Spinal cord (tissue), 10 donors: ENCODE data around the gene C9orf40. TPM values are rescaled to one million over a fixed set of nuclear protein-coding genes. Genes with fewer than 3 reads are reported as not detected.

ENCODE experiments used
- DNase-seq, 6 donors: peaks; one replicate each; pipeline versions ENCODE4 v3.0.0 to v3.0.0-alpha.2; 2013 to 2015; ENCODE audit warnings: low spot score in 6 of 6, low read depth in 4 of 6
- H3K27ac ChIP-seq: one replicate; pipeline ENCODE4 v1.5.1; 2013; ENCODE audit warnings: low read depth, low read length, control low read depth
- H3K27me3 ChIP-seq: one replicate; pipeline ENCODE4 v1.6.1; 2013; ENCODE audit warnings: low read length; ENCODE audit not compliant: control insufficient read depth, insufficient read depth
- H3K36me3 ChIP-seq: one replicate; pipeline ENCODE4 v1.6.1; 2013; ENCODE audit warnings: low read length; ENCODE audit not compliant: control insufficient read depth, insufficient read depth
- H3K4me1 ChIP-seq: one replicate; pipeline ENCODE4 v1.6.1; 2013; ENCODE audit warnings: low read length; ENCODE audit not compliant: control insufficient read depth, insufficient read depth
- H3K4me3 ChIP-seq: one replicate; pipeline ENCODE4 v1.5.1; 2013; ENCODE audit warnings: low read depth, low read length, control low read depth
- H3K9me3 ChIP-seq: one replicate; pipeline ENCODE4 v1.6.1; 2013; ENCODE audit warnings: low read length; ENCODE audit not compliant: control insufficient read depth, insufficient read depth
- WGBS: methylation state at CpG from one replicate; pipeline ENCODE4 v1.1.5; 2013; ENCODE audit warnings: missing lambda C conversion rate; ENCODE audit not compliant: insufficient coverage; 5-methylcytosine and 5-hydroxymethylcytosine counted together
- polyA plus RNA-seq, 2 donors: library from polyadenylated mRNA; unstranded; fragments of 120-200 nt; gene quantifications; one replicate each; pipeline ENCODE4 v1.2.1, GENCODE V29; 2013; ENCODE audit not compliant: insufficient read length in 2 of 2
- total RNA-seq, 2 donors: library from RNA; depleted of rRNA in 1 of 2; stranded (reverse); fragments of 120-200 nt in 1 of 2; fragments of >200 nt in 1 of 2; gene quantifications; one replicate each; pipeline versions ENCODE4 v1.2.3 to v1.2.4, GENCODE V29; 2013 to 2014
- donor health status: healthy.

C9orf40 gene
- total and polyA plus RNA-seq, 4 donors, result 4.6 to 19.4 (median 11.6) TPM

- WGBS, result no CpG with 5 or more reads among the region's 2 CpGs
- no peak overlapping the region for H3K4me3 ChIP-seq
These were observed 3.8 kb downstream of the C9orf40 start for GRCh38 chr9:74948937-74949336.

GRCh38 chr9:74946686-74947085, 6.0 kb downstream of the C9orf40 start:
- DNase-seq, result no peak
- peaks cover 6% of the 10 kb centered on the region for H3K4me1 ChIP-seq
- H3K27ac ChIP-seq, result no peak overlapping the region
- no peak overlapping the region for H3K4me3 ChIP-seq
- no peaks in the 10 kb centered on the region for H3K9me3 ChIP-seq
- no peaks in the 10 kb centered on the region for H3K27me3 ChIP-seq
- no peaks in the 10 kb centered on the region for H3K36me3 ChIP-seq

More at GRCh38 chr9:74948937-74949336, 3.8 kb downstream of the C9orf40 start:
- H3K27me3 ChIP-seq, result no peaks in the 10 kb centered on the region
- no peaks in the 10 kb centered on the region for H3K36me3 ChIP-seq
- DNase-seq, result no peak
- peaks cover 10% of the 10 kb centered on the region for H3K4me1 ChIP-seq
- no peak overlapping the region for H3K27ac ChIP-seq
- no peaks in the 10 kb centered on the region for H3K9me3 ChIP-seq

- no peaks in the 10 kb centered on the region for H3K36me3 ChIP-seq
- H3K4me3 ChIP-seq, result no peak overlapping the region
- H3K9me3 ChIP-seq, result no peaks in the 10 kb centered on the region
- no peak for DNase-seq
- no peaks in the 10 kb centered on the region for H3K4me1 ChIP-seq
- no peaks in the 10 kb centered on the region for H3K27me3 ChIP-seq
- no CpG with 5 or more reads among the region's 3 CpGs for WGBS
- no peak overlapping the region for H3K27ac ChIP-seq
These were observed 9.9 kb downstream of the C9orf40 start for GRCh38 chr9:74942801-74943200.

GRCh38 chr9:74940600-74940999, 12.1 kb downstream of the C9orf40 start:
- Histone ChIP-seq H3K4me3 (no peak overlapping the region), H3K4me1 (no peaks in the 10 kb centered on the region), H3K27me3 (no peaks in the 10 kb centered on the region), H3K27ac (no peak overlapping the region), H3K9me3 (no peaks in the 10 kb centered on the region), H3K36me3 (no peaks in the 10 kb centered on the region)
- no peak for DNase-seq
- whole genome bisulfite sequencing, result 85% methylated on average over 2 of the region's 4 CpGs

- Histone ChIP-seq H3K27ac (no peak overlapping the region), H3K4me3 (no peak overlapping the region), H3K36me3 (no peaks in the 10 kb centered on the region), H3K27me3 (no peaks in the 10 kb centered on the region), H3K9me3 (peaks cover 2% of the 10 kb centered on the region), H3K4me1 (no peaks in the 10 kb centered on the region)
- WGBS, result 82% methylated on average over 2 of the region's 8 CpGs
- no peak for DNase-seq
These were observed 17.7 kb downstream of the C9orf40 start for GRCh38 chr9:74935008-74935407.

- H3K4me3 ChIP-seq, result no peak overlapping the region
- no CpG with 5 or more reads among the region's 1 CpG for WGBS
- no peaks in the 10 kb centered on the region for H3K9me3 ChIP-seq
- H3K27ac ChIP-seq, result no peak overlapping the region
- peak in 1 of 6 donors; percentile 1 for DNase-seq
- no peaks in the 10 kb centered on the region for H3K4me1 ChIP-seq
- no peaks in the 10 kb centered on the region for H3K27me3 ChIP-seq
- no peaks in the 10 kb centered on the region for H3K36me3 ChIP-seq
These were observed 31.0 kb downstream of the C9orf40 start for GRCh38 chr9:74921737-74922136.

GRCh38 chr9:74920944-74921626, 31.6 kb downstream of the C9orf40 start:
- no peaks in the 10 kb centered on the region for H3K9me3 ChIP-seq
- no peaks in the 10 kb centered on the region for H3K4me1 ChIP-seq
- H3K36me3 ChIP-seq, result no peaks in the 10 kb centered on the region
- no peaks in the 10 kb centered on the region for H3K27me3 ChIP-seq
- no peak overlapping the region for H3K27ac ChIP-seq
- no peak overlapping the region for H3K4me3 ChIP-seq
- WGBS, result 100% methylated on average over 1 of the region's 3 CpGs
- DNase-seq, result no peak

- Histone ChIP-seq H3K27ac (no peak overlapping the region), H3K27me3 (no peaks in the 10 kb centered on the region)
- 90% methylated on average over 2 of the region's 2 CpGs for WGBS
These were observed 42.7 kb downstream of the C9orf40 start for GRCh38 chr9:74910036-74910435.

GRCh38 chr9:74908665-74909064, 44.0 kb downstream of the C9orf40 start:
- no peaks in the 10 kb centered on the region for H3K36me3 ChIP-seq
- H3K4me3 ChIP-seq, result no peak overlapping the region
- no peaks in the 10 kb centered on the region for H3K9me3 ChIP-seq
- H3K27ac ChIP-seq, result no peak overlapping the region
- no peaks in the 10 kb centered on the region for H3K4me1 ChIP-seq
- DNase-seq, result no peak
- no peaks in the 10 kb centered on the region for H3K27me3 ChIP-seq
- no CpG with 5 or more reads among the region's 4 CpGs for WGBS

More at GRCh38 chr9:74910036-74910435, 42.7 kb downstream of the C9orf40 start:
- no peaks in the 10 kb centered on the region for H3K4me1 ChIP-seq
- DNase-seq, result no peak
- H3K4me3 ChIP-seq, result no peak overlapping the region
- no peaks in the 10 kb centered on the region for H3K9me3 ChIP-seq
- H3K36me3 ChIP-seq, result no peaks in the 10 kb centered on the region

- Histone ChIP-seq H3K27ac (no peak overlapping the region), H3K36me3 (no peaks in the 10 kb centered on the region), H3K4me1 (no peaks in the 10 kb centered on the region), H3K9me3 (no peaks in the 10 kb centered on the region), H3K27me3 (no peaks in the 10 kb centered on the region), H3K4me3 (no peak overlapping the region)
- 97% methylated on average over 3 of the region's 3 CpGs for WGBS
- no peak for DNase-seq
These were observed 45.6 kb downstream of the C9orf40 start for GRCh38 chr9:74907085-74907484.
